SK-N-SH treated with all-trans-retinoic acid at 6 μM for 48 hours (cell line): Measurements from ENCODE around the gene RIC8B.

Experiments used
- ARNTL ChIP-seq: fragments of 450-650 bp; formaldehyde crosslinking; IDR thresholded peaks from 2 replicates; pipeline ENCODE4 v1.5.0; 2020; ENCODE audit warnings: low read depth, mild to moderate bottlenecking, moderate library complexity, borderline replicate concordance
- CREB5 ChIP-seq: fragments of 250-450 bp; sonication (Bioruptor Pico); IDR thresholded peaks from 2 replicates; pipeline ENCODE4 v1.5.1; 2020; ENCODE audit warnings: low read depth, mild to moderate bottlenecking, moderate library complexity
- CSRNP3 ChIP-seq: fragments of 250-450 bp; sonication (Bioruptor Pico); IDR thresholded peaks from 2 replicates; pipeline ENCODE4 v1.5.1; 2021; ENCODE audit warnings: mild to moderate bottlenecking, moderate library complexity
- PATZ1 ChIP-seq: fragments of 250-450 bp; sonication (Bioruptor Pico); IDR thresholded peaks from 2 replicates; pipeline ENCODE4 v1.8.0; 2020; ENCODE audit warnings: mild to moderate bottlenecking, moderate library complexity, borderline replicate concordance
- ZFP3 ChIP-seq: fragments of 250-450 bp; sonication (Bioruptor Pico); IDR thresholded peaks from 2 replicates; pipeline ENCODE4 v1.5.0; 2020; ENCODE audit warnings: mild to moderate bottlenecking, moderate library complexity
- ZNF565 ChIP-seq: fragments of 450-650 bp; formaldehyde crosslinking; conservative IDR thresholded peaks from 2 replicates; pipeline ENCODE4 v1.5.0; 2020; ENCODE audit warnings: low read depth, mild to moderate bottlenecking, moderate library complexity
- ZNF70 ChIP-seq: fragments of 450-650 bp; formaldehyde crosslinking; IDR thresholded peaks from 2 replicates; pipeline ENCODE4 v1.5.0; 2020; ENCODE audit warnings: mild to moderate bottlenecking, moderate library complexity
- TF ChIP-seq, protein P1 (sequence below): fragments of 250-450 bp; sonication (Bioruptor Pico); IDR thresholded peaks from 2 replicates; pipeline ENCODE4 v1.5.0; 2020; ENCODE audit warnings: mild to moderate bottlenecking, moderate library complexity

DNA sequence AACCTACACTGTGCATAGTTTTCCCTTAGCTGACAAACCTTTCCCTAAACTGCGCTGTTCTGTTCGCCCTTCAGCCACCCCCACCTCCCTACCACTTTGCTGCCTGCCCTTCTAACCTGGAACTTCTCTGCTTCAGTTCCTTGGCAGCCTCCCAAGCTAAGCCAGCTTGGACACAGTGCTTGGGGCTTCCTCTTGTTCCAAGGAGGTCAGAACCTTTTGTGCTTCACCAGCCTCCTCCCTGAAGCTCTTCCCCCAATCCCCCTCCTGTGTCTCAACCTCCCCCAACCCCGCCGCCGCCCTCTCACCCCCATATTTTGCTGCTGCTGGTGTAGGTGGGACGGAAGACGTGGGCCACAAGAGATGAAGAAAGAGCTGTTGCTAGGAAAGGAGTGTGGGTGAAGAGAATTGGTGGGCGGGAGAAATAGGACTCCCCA lies 8.1 kb upstream of the RIC8B start:
- TF ChIP-seq ZNF565 = no peak
- TF ChIP-seq ZFP3 = no peak
- TF ChIP-seq CSRNP3 (CRISPR knock-in tag) = no peak
- TF ChIP-seq PATZ1 (CRISPR knock-in tag) = no peak
- TF ChIP-seq CREB5 (CRISPR knock-in tag) = no peak
- no peak for TF ChIP-seq ZNF70
- no peak for TF ChIP-seq ARNTL (CRISPR knock-in tag)
- TF ChIP-seq, protein P1, sequence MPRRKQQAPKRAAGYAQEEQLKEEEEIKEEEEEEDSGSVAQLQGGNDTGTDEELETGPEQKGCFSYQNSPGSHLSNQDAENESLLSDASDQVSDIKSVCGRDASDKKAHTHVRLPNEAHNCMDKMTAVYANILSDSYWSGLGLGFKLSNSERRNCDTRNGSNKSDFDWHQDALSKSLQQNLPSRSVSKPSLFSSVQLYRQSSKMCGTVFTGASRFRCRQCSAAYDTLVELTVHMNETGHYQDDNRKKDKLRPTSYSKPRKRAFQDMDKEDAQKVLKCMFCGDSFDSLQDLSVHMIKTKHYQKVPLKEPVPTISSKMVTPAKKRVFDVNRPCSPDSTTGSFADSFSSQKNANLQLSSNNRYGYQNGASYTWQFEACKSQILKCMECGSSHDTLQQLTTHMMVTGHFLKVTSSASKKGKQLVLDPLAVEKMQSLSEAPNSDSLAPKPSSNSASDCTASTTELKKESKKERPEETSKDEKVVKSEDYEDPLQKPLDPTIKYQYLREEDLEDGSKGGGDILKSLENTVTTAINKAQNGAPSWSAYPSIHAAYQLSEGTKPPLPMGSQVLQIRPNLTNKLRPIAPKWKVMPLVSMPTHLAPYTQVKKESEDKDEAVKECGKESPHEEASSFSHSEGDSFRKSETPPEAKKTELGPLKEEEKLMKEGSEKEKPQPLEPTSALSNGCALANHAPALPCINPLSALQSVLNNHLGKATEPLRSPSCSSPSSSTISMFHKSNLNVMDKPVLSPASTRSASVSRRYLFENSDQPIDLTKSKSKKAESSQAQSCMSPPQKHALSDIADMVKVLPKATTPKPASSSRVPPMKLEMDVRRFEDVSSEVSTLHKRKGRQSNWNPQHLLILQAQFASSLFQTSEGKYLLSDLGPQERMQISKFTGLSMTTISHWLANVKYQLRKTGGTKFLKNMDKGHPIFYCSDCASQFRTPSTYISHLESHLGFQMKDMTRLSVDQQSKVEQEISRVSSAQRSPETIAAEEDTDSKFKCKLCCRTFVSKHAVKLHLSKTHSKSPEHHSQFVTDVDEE (CRISPR knock-in tag) = no peak
